Neural progenitor cell (in vitro differentiated cells): ENCODE data around the gene NFIA. TPM values are rescaled to one million over a fixed set of nuclear protein-coding genes. Genes with fewer than 3 reads are reported as not detected.

ENCODE experiments used
- DNase-seq: peaks from one replicate; pipeline ENCODE4 v3.0.0-alpha.2; 2016; ENCODE audit warnings: low spot score
- H2AFZ ChIP-seq: fragments of 200-600 bp; sonication (generic); replicated peaks from 2 replicates; pipeline ENCODE4 v1.6.1; 2016; ENCODE audit warnings: antibody characterized with exemption
- H3F3A ChIP-seq: fragments of 200-600 bp; sonication (generic); 2 replicates; pipeline ENCODE4 v1.6.1; 2016; ENCODE audit warnings: antibody characterized with exemption, low read depth
- H3K27ac ChIP-seq: fragments of 200-600 bp; sonication (generic); 2 replicates; pipeline ENCODE4 v1.5.1; 2016; ENCODE audit warnings: mild to moderate bottlenecking
- H3K27me3 ChIP-seq: fragments of 200-600 bp; sonication (generic); 2 replicates; pipeline ENCODE4 v1.6.1; 2016; ENCODE audit warnings: mild to moderate bottlenecking, moderate library complexity
- H3K36me3 ChIP-seq: fragments of 200-600 bp; sonication (generic); 2 replicates; pipeline ENCODE4 v1.5.1; 2016
- H3K4me1 ChIP-seq: fragments of 200-600 bp; sonication (generic); 2 replicates; pipeline ENCODE4 v1.6.1; 2016; ENCODE audit warnings: mixed run types
- H3K4me2 ChIP-seq: fragments of 200-600 bp; sonication (generic); 2 replicates; pipeline ENCODE4 v1.6.1; 2016
- H3K4me3 ChIP-seq: fragments of 200-600 bp; sonication (generic); 2 replicates; pipeline ENCODE4 v1.5.1; 2016
- H3K79me2 ChIP-seq: fragments of 200-600 bp; sonication (generic); 2 replicates; pipeline ENCODE4 v1.6.1; 2016; ENCODE audit warnings: low read depth
- H3K9ac ChIP-seq: fragments of 200-600 bp; sonication (generic); 2 replicates; pipeline ENCODE4 v1.6.1; 2016
- H3K9me3 ChIP-seq: fragments of 200-600 bp; sonication (generic); 2 replicates; pipeline ENCODE4 v1.5.1; 2016; ENCODE audit warnings: low read depth
- H4K20me1 ChIP-seq: fragments of 200-600 bp; sonication (generic); 2 replicates; pipeline ENCODE4 v1.6.1; 2016; ENCODE audit warnings: low read depth
- H3K27ac Mint-ChIP-seq: 3 replicates; pipeline ENCODE4 v1.8.0; 2021; ENCODE audit warnings: mixed read lengths
- H3K27me3 Mint-ChIP-seq: 2 replicates; pipeline ENCODE4 v1.8.0; 2022; ENCODE audit warnings: low read depth, mild to moderate bottlenecking, inconsistent platforms, moderate library complexity, mixed read lengths; ENCODE audit not compliant: insufficient read depth
- H3K36me3 Mint-ChIP-seq: 3 replicates; pipeline ENCODE4 v1.8.0; 2021; ENCODE audit warnings: mixed read lengths
- H3K4me1 Mint-ChIP-seq: 3 replicates; pipeline ENCODE4 v1.8.0; 2021; ENCODE audit warnings: mixed read lengths
- H3K4me3 Mint-ChIP-seq: 3 replicates; pipeline ENCODE4 v1.8.0; 2021; ENCODE audit warnings: mild to moderate bottlenecking, moderate library complexity, mixed read lengths
- H3K9me3 Mint-ChIP-seq: 3 replicates; pipeline ENCODE4 v1.8.0; 2020; ENCODE audit warnings: mixed read lengths
- EZH2 ChIP-seq: fragments of 200-600 bp; sonication (generic); IDR thresholded peaks from 2 replicates; pipeline ENCODE4 v1.6.1; 2017; ENCODE audit warnings: antibody characterized with exemption, mild to moderate bottlenecking, moderate library complexity
- EZH2phosphoT487 ChIP-seq: fragments of 200-600 bp; sonication (generic); IDR thresholded peaks from 2 replicates; pipeline ENCODE4 v1.6.1; 2017; ENCODE audit warnings: antibody characterized with exemption
- total RNA-seq: library from RNA; depleted of rRNA; stranded (reverse); fragments of >200 nt; gene quantifications from 2 replicates; pipeline ENCODE4 v1.2.3, GENCODE V29; 2015; ENCODE audit warnings: low replicate concordance
- TF ChIP-seq, protein P1 (sequence below): fragments of 200-600 bp; sonication (generic); IDR thresholded peaks from 2 replicates; pipeline ENCODE4 v1.5.1; 2017; ENCODE audit warnings: antibody characterized with exemption, mild to moderate bottlenecking

NFIA gene
- total RNA-seq, 1 donor from 2014 or later, result 5.3 TPM

GRCh38 chr1:61307422-61308142 lies 225.2 kb downstream of the NFIA start:
- Histone ChIP-seq H3K27ac (no peak overlapping the region), H3K4me1 (no peaks in the 10 kb centered on the region), H4K20me1 (no peaks in the 10 kb centered on the region), H3K9me3 (no peaks in the 10 kb centered on the region), H3F3A (no peaks in the 10 kb centered on the region), H3K4me3 (no peak overlapping the region), H3K4me2 (no peak overlapping the region), H3K9ac (no peak overlapping the region), H3K36me3 (no peaks in the 10 kb centered on the region), H3K27me3 (no peaks in the 10 kb centered on the region), H3K79me2 (no peaks in the 10 kb centered on the region), H2AFZ (no peak overlapping the region)
- no peak for DNase-seq
- no peak overlapping the region for H3K27ac Mint-ChIP-seq
- peaks cover 9% of the 10 kb centered on the region for H3K36me3 Mint-ChIP-seq
- H3K4me3 Mint-ChIP-seq, result no peak overlapping the region
- H3K27me3 Mint-ChIP-seq, result peaks cover 6% of the 10 kb centered on the region
- TF ChIP-seq EZH2 (no peak), EZH2phosphoT487 (no peak)
- TF ChIP-seq, protein P1, sequence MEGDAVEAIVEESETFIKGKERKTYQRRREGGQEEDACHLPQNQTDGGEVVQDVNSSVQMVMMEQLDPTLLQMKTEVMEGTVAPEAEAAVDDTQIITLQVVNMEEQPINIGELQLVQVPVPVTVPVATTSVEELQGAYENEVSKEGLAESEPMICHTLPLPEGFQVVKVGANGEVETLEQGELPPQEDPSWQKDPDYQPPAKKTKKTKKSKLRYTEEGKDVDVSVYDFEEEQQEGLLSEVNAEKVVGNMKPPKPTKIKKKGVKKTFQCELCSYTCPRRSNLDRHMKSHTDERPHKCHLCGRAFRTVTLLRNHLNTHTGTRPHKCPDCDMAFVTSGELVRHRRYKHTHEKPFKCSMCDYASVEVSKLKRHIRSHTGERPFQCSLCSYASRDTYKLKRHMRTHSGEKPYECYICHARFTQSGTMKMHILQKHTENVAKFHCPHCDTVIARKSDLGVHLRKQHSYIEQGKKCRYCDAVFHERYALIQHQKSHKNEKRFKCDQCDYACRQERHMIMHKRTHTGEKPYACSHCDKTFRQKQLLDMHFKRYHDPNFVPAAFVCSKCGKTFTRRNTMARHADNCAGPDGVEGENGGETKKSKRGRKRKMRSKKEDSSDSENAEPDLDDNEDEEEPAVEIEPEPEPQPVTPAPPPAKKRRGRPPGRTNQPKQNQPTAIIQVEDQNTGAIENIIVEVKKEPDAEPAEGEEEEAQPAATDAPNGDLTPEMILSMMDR, result no peak
- peaks cover 16% of the 10 kb centered on the region for H3K4me1 Mint-ChIP-seq
- H3K9me3 Mint-ChIP-seq, result peaks cover 2% of the 10 kb centered on the region

- H3K4me2 ChIP-seq, result no peak overlapping the region
- Mint-ChIP-seq H3K27ac (no peak overlapping the region), H3K27me3 (peaks cover 6% of the 10 kb centered on the region), H3K4me1 (peaks cover 29% of the 10 kb centered on the region), H3K4me3 (no peak overlapping the region), H3K9me3 (peaks cover 7% of the 10 kb centered on the region), H3K36me3 (peaks cover 11% of the 10 kb centered on the region)
- H3F3A ChIP-seq, result no peaks in the 10 kb centered on the region
- no peaks in the 10 kb centered on the region for H3K27me3 ChIP-seq
- no peak for DNase-seq
- no peak overlapping the region for H3K4me3 ChIP-seq
- H3K27ac ChIP-seq, result no peak overlapping the region
- H3K9me3 ChIP-seq, result no peaks in the 10 kb centered on the region
- TF ChIP-seq EZH2phosphoT487, result no peak
- TF ChIP-seq EZH2, result no peak
- TF ChIP-seq, protein P1, result no peak
- H3K79me2 ChIP-seq, result no peaks in the 10 kb centered on the region
- no peaks in the 10 kb centered on the region for H3K36me3 ChIP-seq
- no peak overlapping the region for H3K9ac ChIP-seq
- H2AFZ ChIP-seq, result no peak overlapping the region
- peaks cover 8% of the 10 kb centered on the region for H3K4me1 ChIP-seq
- H4K20me1 ChIP-seq, result no peaks in the 10 kb centered on the region
Measured at GRCh38 chr1:61310057-61310456, 227.7 kb downstream of the NFIA start.

GRCh38 chr1:61310538-61310937 lies 228.2 kb downstream of the NFIA start:
- no peaks in the 10 kb centered on the region for H4K20me1 ChIP-seq
- H3F3A ChIP-seq, result no peaks in the 10 kb centered on the region
- H3K27ac Mint-ChIP-seq, result no peak overlapping the region
- DNase-seq, result no peak
- no peaks in the 10 kb centered on the region for H3K79me2 ChIP-seq
- TF ChIP-seq, protein P1, result no peak
- TF ChIP-seq EZH2phosphoT487, result no peak
- TF ChIP-seq EZH2, result no peak
- H3K27me3 Mint-ChIP-seq, result peaks cover 6% of the 10 kb centered on the region
- peaks cover 7% of the 10 kb centered on the region for H3K9me3 Mint-ChIP-seq
- no peaks in the 10 kb centered on the region for H3K36me3 ChIP-seq
- no peaks in the 10 kb centered on the region for H3K27me3 ChIP-seq
- H3K4me2 ChIP-seq, result no peak overlapping the region
- H3K9me3 ChIP-seq, result no peaks in the 10 kb centered on the region
- H3K4me3 Mint-ChIP-seq, result no peak overlapping the region
- H3K27ac ChIP-seq, result no peak overlapping the region
- H3K4me1 ChIP-seq, result peaks cover 8% of the 10 kb centered on the region
- no peak overlapping the region for H3K9ac ChIP-seq
- H3K4me3 ChIP-seq, result no peak overlapping the region
- H2AFZ ChIP-seq, result no peak overlapping the region
- H3K36me3 Mint-ChIP-seq, result peaks cover 11% of the 10 kb centered on the region
- peaks cover 32% of the 10 kb centered on the region for H3K4me1 Mint-ChIP-seq
